KMS-11 (cell line): Measurements from ENCODE around the gene RGL2.
A peak's percentile ranks its signal among the peaks of the same experiment; 100 is the strongest.

Experiments
- H2AFZ ChIP-seq: fragments of 200-600 bp; sonication (generic); 2 replicates; pipeline ENCODE4 v1.6.1; 2016; ENCODE audit warnings: antibody characterized with exemption, mixed run types, low read depth
- H3K27ac ChIP-seq: fragments of 200-600 bp; sonication (generic); 2 replicates; pipeline ENCODE4 v1.6.1; 2016; ENCODE audit warnings: mild to moderate bottlenecking, mixed run types
- H3K27me3 ChIP-seq: fragments of 200-600 bp; sonication (generic); 2 replicates; pipeline ENCODE4 v1.6.1; 2017; ENCODE audit warnings: mild to moderate bottlenecking, low read depth, mixed run types, moderate library complexity; ENCODE audit not compliant: insufficient read depth
- H3K36me3 ChIP-seq: fragments of 200-600 bp; sonication (generic); 2 replicates; pipeline ENCODE4 v1.6.1; 2017; ENCODE audit warnings: mild to moderate bottlenecking, mixed run types; ENCODE audit not compliant: insufficient read depth
- H3K4me1 ChIP-seq: fragments of 200-600 bp; sonication (generic); 2 replicates; pipeline ENCODE4 v1.6.1; 2016; ENCODE audit warnings: mild to moderate bottlenecking, low read depth, mixed run types; ENCODE audit not compliant: poor library complexity, severe bottlenecking
- H3K4me2 ChIP-seq: fragments of 200-600 bp; sonication (generic); 2 replicates; pipeline ENCODE4 v1.7.0; 2016; ENCODE audit warnings: mild to moderate bottlenecking, mixed run types
- H3K4me3 ChIP-seq: fragments of 200-600 bp; sonication (generic); IDR thresholded peaks from 2 replicates; pipeline ENCODE4 v1.6.1; 2017; ENCODE audit warnings: low read depth, low read length, mixed read lengths; ENCODE audit not compliant: insufficient read depth
- H3K79me2 ChIP-seq: fragments of 200-600 bp; sonication (generic); 2 replicates; pipeline ENCODE4 v1.6.1; 2016; ENCODE audit warnings: low read depth, mixed run types; ENCODE audit not compliant: insufficient read depth
- H3K9ac ChIP-seq: fragments of 200-600 bp; sonication (generic); 2 replicates; pipeline ENCODE4 v1.6.1; 2016; ENCODE audit warnings: mild to moderate bottlenecking, mixed run types
- H4K20me1 ChIP-seq: fragments of 200-600 bp; sonication (generic); 2 replicates; pipeline ENCODE4 v1.6.1; 2016; ENCODE audit warnings: mild to moderate bottlenecking, mixed run types; ENCODE audit not compliant: insufficient read depth
- TF ChIP-seq, protein P1 (sequence below): fragments of 200-600 bp; sonication (generic); conservative IDR thresholded peaks from 2 replicates; pipeline ENCODE4 v1.6.1; 2017; ENCODE audit warnings: low read depth, mild to moderate bottlenecking, antibody characterized with exemption, low read length, moderate library complexity, mixed read lengths

Gene RGL2

DNA sequence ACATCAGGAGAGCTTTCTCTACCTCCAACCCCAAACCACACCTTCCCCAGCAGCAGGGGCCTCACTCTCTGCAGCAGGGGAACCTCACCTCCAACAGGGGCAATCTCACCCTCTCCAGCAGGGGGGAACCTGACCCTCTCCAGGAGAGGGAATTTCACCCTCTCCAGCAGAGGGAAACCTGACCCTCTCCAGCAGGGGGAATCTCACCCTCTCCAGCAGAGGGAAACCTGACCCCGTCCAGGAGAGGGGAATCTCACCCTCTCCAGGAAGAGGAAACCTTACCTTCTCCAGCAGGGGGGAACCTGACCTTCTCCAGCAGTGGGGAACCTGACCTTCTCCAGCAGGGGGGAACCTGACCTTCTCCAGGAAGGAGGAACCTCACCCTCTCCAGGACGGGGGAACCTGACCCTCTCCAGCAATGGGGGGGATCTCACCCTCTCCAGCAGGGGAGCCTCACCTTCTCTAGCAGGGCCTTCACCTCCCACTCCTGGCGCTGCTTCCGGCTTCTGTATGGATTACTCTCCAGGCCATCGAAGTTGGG, 18.7 kb downstream of the RGL2 start:
- no peak overlapping the region for H3K27ac ChIP-seq
- H3K27me3 ChIP-seq = no peaks in the 10 kb centered on the region
- no peak overlapping the region for H3K9ac ChIP-seq
- H3K4me3 ChIP-seq = no peak overlapping the region
- H3K4me2 ChIP-seq = no peak overlapping the region
- H2AFZ ChIP-seq = no peak overlapping the region
- H4K20me1 ChIP-seq = no peaks in the 10 kb centered on the region
- TF ChIP-seq, protein P1, sequence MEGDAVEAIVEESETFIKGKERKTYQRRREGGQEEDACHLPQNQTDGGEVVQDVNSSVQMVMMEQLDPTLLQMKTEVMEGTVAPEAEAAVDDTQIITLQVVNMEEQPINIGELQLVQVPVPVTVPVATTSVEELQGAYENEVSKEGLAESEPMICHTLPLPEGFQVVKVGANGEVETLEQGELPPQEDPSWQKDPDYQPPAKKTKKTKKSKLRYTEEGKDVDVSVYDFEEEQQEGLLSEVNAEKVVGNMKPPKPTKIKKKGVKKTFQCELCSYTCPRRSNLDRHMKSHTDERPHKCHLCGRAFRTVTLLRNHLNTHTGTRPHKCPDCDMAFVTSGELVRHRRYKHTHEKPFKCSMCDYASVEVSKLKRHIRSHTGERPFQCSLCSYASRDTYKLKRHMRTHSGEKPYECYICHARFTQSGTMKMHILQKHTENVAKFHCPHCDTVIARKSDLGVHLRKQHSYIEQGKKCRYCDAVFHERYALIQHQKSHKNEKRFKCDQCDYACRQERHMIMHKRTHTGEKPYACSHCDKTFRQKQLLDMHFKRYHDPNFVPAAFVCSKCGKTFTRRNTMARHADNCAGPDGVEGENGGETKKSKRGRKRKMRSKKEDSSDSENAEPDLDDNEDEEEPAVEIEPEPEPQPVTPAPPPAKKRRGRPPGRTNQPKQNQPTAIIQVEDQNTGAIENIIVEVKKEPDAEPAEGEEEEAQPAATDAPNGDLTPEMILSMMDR = peak; percentile 46; the same call in 1 of the 2 replicates
- H3K79me2 ChIP-seq = peaks cover 5% of the 10 kb centered on the region; the same call in 1 of the 2 replicates
- H3K4me1 ChIP-seq = peaks cover 2% of the 10 kb centered on the region
- peaks cover 8% of the 10 kb centered on the region; the same call in 1 of the 2 replicates for H3K36me3 ChIP-seq

DNA sequence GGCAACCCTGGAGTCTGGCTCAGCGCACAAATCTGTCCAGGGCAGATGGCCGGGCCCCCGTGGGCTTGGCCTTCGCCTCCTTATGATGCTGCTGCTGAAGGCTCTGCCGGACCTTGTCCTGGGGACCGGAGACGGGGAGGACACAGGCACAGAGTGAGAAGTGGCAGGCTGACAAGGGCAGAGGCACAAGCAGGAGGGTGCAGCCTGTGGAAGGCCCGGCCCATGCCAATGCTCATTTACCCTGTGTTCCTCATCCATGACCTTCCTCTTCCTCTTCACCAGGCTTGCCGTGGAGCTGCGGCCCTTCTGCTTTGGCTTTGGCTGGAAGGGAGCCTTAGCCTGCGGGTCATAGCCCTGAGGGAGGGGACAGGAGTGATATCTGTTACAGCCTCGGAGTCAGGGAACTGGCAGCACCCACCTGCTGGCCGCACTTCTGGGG, 19.5 kb downstream of the RGL2 start:
- H2AFZ ChIP-seq = no peak overlapping the region
- no peak overlapping the region for H3K4me3 ChIP-seq
- peaks cover 10% of the 10 kb centered on the region for H3K4me1 ChIP-seq
- no peak overlapping the region for H3K4me2 ChIP-seq
- H3K9ac ChIP-seq = no peak overlapping the region
- H4K20me1 ChIP-seq = peaks cover 6% of the 10 kb centered on the region; the same call in 1 of the 2 replicates
- peaks cover 14% of the 10 kb centered on the region; the same call in 1 of the 2 replicates for H3K36me3 ChIP-seq
- no peaks in the 10 kb centered on the region for H3K27me3 ChIP-seq
- peaks cover 12% of the 10 kb centered on the region for H3K79me2 ChIP-seq
- TF ChIP-seq, protein P1 = no peak
- no peak overlapping the region for H3K27ac ChIP-seq

DNA sequence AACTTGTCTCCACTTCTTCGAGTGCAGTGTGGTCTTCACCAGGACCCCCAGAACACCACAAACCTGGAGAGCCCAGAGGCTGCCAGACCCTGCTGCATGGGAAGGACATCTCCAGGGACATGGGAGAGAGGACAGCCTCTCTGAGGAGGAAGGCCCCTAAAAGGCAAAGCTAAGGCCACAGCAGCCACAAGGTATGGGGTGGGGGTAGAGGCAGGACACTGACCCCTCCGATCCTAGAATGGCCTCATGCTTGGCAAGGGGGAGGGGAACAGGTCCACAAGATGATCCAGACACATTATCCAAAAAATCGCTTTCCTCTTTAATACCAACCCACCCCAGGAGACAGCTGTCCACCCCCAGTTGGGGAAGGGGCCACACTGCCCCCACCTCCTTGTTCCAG, 19.9 kb downstream of the RGL2 start:
- H3K27me3 ChIP-seq = no peaks in the 10 kb centered on the region
- H3K79me2 ChIP-seq = peaks cover 17% of the 10 kb centered on the region
- H3K9ac ChIP-seq = no peak overlapping the region
- no peak overlapping the region for H3K27ac ChIP-seq
- peaks cover 14% of the 10 kb centered on the region for H3K4me1 ChIP-seq
- H3K36me3 ChIP-seq = peaks cover 17% of the 10 kb centered on the region; the same call in 1 of the 2 replicates
- H2AFZ ChIP-seq = no peak overlapping the region
- peaks cover 8% of the 10 kb centered on the region; the same call in 1 of the 2 replicates for H4K20me1 ChIP-seq
- H3K4me3 ChIP-seq = no peak overlapping the region
- TF ChIP-seq, protein P1 = no peak
- no peak overlapping the region for H3K4me2 ChIP-seq

DNA sequence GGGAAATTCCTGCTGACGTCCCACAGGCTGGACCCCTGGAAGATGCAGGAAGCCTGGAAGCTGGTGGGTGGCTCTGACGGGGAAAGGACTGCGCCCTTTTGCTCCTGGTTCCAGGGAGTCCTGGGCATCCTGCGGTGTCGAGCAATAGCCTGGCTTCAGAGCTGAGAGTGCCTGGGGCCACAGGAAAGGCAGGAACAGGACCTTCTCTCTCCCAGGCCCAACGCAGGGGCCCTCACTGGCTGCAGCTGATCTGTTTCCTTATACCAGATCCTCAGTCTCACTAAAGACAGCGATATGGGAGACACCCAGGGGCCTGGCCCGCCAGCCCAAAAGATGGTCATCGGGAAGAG, 20.4 kb downstream of the RGL2 start:
- H3K4me3 ChIP-seq = no peak overlapping the region
- H2AFZ ChIP-seq = no peak overlapping the region
- H3K9ac ChIP-seq = no peak overlapping the region
- H3K4me2 ChIP-seq = no peak overlapping the region
- H3K27me3 ChIP-seq = no peaks in the 10 kb centered on the region
- peaks cover 12% of the 10 kb centered on the region; the same call in 1 of the 2 replicates for H4K20me1 ChIP-seq
- TF ChIP-seq, protein P1 = no peak
- H3K4me1 ChIP-seq = peaks cover 19% of the 10 kb centered on the region
- H3K79me2 ChIP-seq = peaks cover 22% of the 10 kb centered on the region
- no peak overlapping the region for H3K27ac ChIP-seq
- H3K36me3 ChIP-seq = peaks cover 21% of the 10 kb centered on the region; the same call in 1 of the 2 replicates
